NCI-H526 (cell line): ENCODE results near the gene GPATCH2L.
A peak's percentile ranks its signal among the peaks of the same experiment; 100 is the strongest.

ENCODE experiments used
- DNase-seq, 2 experiments: peaks; one replicate each; lab custom pipeline; 2025; lab: John Stamatoyannopoulos, UW

GPATCH2L gene

DNA sequence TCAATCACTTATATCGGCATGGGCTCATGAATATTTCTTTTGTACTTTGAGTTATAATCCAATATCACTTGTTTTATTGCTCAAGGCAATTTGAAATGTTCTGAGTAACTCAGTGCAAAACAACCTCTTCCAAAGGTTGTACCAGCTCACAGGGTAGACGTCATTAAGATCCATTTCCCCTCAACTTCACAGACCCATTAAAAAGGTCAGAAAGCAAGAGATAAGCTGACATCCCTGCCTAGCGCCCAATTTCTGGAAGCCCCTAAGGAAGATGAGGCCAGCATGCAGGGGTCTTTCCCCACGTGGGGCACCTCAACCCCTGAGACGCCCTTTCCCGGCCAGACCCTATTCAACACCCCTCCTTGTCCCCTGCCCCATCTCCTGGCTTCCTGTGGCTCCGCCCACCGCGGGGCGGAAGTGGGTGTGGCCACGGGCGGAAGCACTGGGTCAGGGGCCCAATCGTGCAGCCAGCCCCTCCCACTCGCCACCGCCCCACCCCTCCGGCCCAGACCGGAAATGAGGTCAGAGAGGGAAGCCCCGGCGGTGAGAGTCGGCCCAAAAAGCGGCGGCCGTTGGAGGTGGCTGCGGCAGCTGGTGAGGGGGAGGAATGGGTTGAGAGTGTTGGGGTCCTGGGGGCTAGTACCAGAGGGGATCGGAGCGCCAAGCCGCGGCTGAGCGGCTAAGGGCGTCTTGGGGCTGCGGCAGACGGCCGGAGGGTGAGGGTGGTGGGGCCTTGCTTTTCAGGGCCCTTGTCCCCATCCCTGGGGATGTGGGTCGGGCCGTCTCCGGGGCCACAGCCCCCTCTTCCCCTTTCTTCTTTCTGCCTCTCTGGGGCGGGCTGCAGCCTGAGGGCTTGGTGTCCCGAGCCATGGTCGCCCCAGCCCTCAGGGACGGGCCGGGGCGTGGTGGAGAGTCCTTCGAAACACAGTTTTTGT lies at the start of gene GPATCH2L:
Gene GPATCH2L, plus strand, starts transcription at position 525 of the 935 bp plus-strand sequence. CDS start 2,442 bp downstream, outside the sequence.
- DNase-seq = peak; percentile 84 to 96

DNA sequence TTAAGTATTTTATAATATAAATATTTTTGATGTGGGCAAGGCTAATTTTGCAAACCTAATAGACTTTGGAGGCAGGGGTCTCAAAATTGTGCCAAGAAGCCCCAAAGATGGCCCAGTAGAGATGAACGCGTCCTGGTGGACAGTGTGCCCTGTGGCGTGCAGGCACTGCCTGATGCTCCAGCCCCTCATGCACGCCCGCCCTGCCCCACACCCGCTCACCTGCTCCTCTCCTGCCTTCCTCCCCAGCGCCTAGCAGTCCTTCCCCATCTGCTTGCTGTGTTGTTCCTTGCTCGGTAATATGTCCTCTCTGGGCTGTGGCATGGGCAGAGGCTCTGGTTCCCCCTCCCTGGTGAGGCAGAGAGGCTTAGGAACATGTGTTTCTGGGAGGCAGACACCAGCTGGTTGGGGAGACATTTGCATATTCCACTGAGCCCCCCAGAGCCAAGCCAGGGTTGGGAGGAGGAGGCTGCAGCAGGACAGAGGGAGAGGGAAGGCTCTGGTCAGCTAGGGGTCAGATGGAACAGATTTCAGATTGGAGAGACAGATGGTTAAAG lies 46.8 kb upstream of the GPATCH2L start:
- no peak for DNase-seq

DNA sequence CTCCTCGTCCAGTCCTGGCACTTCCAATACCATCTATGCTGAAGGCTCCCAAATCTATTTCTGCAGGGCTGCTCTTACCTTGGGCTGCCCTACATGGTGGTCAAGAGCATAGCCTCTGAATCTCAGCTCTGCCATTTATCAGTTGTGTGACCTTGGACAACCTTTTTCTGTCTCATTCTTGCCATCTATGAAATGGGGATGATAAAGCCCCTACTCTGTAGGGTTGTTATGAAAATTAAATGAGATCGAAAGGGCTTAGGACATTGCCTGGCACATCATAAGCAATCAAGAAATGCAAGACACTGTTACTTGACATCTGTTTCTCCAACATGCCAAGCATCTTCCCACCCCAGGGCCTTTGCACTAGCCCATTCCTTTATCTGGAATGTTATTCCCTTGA lies 45.5 kb upstream of the GPATCH2L start:
- no peak for DNase-seq

DNA sequence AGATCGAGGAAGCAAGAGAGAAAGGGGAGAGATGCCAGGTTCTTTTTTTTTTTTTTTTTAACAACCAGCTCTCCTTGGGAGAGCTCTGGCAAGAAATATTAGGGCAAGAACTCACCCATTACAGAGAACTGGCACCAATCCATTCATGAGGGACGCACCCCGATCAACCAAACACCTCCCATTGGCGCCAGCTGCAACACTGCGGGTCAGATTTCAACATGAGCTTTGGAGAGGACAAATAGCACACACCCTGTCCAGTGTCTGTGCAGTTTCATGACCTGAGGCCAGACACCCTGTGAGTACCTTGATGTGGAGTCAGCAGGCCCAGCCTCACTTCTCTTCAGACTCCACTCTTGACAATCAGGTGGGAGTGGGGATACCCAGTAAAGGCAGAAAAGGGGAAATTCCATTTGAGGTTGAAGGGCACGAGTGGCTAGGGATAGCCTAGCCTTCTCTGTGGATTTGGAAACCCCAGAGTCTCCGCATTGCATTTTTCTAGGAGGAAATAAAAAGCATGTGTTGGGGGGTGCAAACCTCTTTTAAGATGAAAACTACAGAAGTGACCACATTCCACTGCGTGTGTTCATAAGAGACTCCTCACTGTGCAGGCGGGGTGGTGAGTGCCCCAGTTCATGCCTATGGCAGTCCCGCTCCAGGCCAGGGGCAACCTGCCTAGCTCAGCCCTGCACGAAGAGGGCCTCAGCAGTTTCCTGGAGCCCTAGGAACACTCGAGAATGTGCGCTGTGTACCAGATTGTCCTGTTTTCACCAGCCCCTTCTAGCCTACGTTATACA lies 42.4 kb upstream of the GPATCH2L start:
- no peak for DNase-seq

DNA sequence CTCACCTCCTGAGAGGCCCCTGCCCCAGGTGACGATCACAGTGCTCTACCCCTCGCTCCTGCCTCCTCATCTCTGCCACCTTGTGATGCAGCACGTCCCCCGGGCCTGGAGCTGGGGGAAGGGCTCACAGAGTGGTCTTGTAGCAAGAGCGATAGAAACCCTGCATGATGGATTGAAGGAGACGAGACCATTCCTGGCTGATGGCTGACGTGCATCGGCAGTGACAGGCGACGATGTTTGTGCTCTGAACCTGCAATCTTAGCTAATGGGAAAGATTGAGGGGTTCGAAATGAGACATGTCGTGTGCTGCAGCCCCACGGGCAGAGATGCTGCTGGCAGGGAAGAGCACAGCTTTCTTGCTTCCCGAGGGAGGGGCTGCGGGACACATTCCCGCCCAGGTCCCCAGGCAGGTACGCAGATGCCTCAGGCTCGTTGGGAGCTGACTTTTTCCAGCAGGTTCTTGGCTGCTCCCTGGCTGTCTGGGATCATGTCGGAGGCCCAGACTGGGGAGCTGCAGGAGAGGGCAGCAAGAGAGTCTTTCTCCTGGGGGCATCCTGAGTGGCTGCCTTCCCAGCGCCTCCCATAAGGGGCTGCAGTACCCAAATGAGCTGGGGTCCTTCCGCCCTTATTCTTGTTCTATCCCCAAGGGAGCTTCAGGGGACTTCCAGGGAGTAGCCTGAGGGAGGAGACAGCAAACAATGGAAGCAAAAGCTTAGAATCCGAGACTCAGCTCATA lies 38.7 kb upstream of the GPATCH2L start:
- DNase-seq = peak in 1 of 2 experiments; percentile 3

DNA sequence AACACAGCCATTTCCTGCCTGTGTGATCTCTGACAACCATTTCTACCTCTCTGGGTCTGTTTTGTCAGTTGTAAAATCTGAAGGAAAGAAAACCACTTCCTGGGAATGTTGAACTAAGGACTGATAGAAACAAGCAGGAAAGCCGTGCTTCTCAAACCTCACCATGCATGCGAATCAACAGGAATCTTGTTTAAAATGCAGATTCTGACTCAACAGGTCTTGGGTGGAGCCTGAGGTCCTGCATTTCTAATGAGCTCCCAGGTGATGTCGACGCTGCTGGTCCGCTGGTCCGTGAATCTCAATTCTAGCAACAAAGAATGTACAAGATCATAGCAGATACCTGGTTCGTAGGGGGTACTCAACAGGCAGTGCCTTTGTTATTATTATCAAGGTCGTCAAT lies 38.0 kb upstream of the GPATCH2L start:
- no peak for DNase-seq

DNA sequence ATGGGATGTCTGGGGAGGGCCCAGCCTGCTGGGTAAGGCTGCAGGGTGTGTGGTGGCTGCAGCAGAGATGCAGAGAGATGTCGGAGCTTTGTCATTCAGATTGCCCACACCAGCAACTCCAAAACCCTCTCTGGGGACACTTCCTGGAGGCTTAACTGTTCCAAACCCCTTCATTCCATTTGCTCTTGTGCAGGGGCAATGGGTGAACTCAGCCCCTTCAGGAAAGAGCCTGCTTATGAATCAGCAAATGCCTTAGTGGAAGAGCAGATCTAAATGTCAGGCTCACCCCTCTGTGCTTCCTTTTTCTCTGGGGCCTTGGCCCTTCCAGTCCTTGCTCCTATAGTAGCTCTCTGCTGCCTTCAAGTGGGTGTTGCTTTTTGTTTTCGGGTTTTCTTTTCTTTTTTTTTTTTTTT lies 36.7 kb upstream of the GPATCH2L start:
- DNase-seq = no peak

DNA sequence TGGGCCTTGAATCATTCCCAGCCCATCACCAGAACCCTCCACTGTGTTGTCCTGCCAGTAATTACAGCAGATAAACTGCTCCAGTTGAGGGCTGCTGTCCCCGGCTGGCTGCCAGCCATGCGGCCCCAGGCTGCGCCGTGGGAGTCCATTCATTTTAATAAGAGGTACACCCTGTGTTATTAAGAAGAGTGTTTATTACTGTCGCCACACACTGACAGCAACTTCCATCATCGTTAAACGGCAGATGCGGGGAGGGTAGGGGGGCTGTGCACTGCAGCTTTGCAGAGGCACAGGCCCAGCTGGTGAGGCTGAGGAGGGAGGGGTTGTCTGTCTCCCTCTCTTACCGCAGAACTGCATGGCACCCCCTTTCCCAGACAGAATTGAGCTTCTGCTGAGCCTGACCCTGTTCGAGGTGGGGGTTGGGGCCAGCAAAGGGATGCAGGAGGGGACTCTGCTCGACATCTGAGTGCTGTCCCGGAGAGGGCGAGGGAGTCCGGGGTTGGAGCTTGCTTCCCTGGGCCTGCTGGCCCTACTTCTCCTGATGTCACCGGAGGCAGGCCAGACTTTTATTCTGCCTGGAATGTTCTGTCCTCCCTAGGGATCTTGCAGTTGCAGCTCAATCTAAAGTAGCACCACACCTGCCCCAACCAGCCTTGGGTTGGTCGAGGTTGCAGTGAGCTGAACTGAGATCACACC lies 33.8 kb upstream of the GPATCH2L start:
- no peak for DNase-seq

DNA sequence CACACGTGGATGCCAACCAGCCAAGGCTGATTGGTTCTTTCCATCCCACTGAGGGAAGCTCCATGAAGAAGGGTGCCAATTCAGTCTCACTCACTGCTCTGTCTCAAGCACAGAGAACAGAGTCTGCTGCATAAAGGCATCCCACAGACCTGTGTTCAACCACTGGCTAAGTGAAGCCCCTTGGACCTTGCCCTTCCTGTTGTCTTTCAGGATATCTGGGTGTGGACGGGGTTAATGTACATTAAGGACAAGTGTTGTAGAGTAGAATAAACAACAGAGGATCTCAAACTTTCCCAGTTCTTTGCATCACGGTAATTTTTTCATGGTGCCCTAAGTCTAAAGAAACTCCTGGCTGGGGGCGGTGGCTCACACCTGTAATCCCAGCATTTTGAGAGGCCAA lies 33.1 kb upstream of the GPATCH2L start:
- no peak for DNase-seq

DNA sequence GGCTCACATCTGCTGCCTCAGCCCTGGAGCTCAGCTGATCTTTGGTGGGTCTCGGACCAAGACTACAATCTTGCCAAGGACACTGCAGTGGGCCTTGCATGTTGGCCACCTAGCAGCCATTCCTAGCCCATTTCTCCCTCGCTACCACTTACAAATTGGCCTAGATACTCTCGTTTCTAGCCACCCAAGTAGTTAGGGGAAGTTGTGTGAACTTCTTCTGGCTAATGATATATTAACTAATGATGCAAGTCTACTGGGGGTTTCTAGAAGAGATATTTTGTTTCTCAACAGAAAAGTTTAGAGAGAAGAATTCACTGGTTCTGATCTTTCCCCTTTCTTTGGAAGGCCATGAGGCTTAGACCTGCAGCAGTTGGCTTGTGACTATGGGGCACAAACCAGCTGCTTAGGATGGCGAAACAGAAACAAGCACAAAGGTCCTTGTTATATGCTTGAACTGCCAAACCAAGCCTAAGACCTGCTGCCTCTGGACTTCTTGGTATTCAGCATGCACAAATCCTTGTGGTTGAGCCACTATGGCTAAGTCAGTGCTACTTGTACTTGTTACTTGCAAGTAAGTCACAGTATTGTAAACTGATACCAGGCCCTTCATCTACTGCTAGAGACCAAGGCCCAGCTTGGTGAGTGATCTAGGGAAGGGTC lies 30.5 kb upstream of the GPATCH2L start:
- DNase-seq = no peak

DNA sequence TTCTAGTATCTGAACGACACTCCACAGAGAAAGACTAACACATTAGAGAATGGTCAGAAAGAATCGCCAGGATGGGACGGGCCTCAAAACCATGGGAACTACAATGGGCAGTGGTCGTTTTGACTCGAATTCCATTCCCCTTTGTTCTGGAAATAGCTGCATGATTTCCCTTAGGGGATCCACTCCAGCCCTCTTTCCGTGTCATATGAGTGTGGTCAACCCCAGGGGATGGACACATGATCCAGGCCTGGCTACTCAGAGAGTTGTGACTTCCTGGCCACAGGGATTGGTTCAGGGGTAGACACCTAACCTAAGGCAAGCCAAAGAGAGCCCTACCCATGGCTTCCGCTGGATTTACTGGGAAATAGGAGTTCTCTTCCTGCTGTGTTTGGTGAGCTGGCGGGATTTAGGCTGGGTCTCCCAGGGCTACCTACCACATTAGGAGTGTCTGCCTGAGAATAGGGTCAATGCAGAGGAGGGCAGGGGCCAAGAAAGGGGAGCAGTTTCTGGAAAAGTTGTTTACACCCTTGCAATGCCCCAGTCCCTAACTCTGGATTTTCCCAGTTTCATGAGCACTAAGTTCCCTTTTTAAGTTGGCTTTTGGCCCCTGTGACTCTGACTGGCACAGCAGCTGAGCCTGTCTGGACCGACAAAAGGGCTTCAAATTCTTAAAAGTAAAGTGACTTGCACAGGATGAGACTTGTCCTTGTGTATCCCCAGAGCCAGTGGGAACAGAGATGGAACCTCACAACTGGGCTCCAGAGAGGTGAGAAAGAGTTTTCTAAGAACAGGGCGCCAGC lies 28.1 kb upstream of the GPATCH2L start:
- no peak for DNase-seq

DNA sequence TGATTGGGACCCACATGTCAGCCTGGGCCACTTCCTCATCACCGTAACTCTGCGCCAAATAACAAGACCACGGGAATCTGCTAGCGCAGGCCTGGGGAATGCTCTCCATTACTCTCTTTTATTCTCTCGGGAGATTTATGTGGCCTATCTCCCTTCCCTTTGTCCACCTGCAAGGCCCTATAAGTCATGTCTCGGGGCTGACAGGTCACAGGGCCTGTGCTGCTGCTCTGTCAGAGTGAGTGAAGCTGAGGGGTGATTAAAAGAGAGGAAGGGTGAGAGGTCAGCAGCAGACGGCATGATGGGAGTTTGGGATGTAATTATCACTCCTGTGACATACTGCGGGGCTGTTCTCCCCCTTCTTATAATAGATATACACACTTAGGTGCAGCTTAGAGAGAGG lies 26.2 kb upstream of the GPATCH2L start:
- DNase-seq = no peak

DNA sequence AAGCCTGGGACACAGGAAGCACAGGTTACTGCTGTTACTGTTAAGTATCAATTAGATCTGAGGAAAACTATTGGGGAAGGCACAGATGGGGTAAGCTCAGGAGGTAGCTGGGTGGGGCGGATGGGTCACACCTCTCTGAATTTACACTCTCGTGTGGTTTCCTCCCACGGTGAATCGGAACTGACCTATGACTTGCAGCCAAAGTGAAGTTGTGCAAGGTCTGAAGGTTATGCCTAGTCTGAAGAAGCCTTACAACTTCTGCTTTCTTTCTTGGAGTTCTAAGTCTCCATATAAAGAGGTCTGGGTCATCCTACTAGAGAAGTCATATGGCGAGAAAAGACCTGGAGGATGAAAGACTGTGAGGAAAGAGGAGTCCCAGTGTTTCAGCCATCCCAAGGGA lies 25.6 kb upstream of the GPATCH2L start:
- DNase-seq = no peak

DNA sequence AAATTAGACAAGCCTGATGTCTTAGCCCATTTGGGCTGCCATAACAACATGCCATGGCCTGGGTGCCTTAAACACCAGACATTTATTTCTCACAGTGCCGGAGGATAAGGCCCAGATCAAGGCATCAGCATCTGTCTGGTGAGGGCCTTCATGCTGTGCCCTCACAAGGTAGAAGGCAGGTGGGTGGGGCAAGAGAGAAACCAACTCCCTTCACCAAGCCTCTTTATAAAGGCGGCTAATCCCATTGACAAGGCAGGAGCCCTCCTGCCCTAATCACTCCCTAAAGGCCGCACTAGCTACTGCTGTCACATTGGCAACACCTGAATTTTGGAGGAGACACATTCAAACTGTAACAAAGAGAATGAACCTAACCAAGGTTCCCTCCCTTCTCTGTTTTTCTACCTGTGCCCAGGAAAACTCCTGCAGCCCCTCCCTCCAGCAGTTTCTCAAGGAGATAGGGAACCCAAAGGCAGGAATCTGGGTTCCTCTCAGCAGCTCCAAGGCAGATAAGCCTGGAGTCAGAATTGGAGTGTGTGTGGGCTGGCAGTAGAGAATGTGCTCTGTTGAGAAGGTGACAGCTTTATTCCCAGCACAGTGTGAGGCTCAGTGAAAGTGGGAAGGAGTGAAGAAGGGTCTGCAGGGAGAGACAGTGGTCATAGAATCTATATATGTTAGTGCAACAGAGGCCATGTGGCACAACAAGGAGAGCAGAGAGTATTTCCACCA lies 21.7 kb upstream of the GPATCH2L start:
- DNase-seq = no peak

DNA sequence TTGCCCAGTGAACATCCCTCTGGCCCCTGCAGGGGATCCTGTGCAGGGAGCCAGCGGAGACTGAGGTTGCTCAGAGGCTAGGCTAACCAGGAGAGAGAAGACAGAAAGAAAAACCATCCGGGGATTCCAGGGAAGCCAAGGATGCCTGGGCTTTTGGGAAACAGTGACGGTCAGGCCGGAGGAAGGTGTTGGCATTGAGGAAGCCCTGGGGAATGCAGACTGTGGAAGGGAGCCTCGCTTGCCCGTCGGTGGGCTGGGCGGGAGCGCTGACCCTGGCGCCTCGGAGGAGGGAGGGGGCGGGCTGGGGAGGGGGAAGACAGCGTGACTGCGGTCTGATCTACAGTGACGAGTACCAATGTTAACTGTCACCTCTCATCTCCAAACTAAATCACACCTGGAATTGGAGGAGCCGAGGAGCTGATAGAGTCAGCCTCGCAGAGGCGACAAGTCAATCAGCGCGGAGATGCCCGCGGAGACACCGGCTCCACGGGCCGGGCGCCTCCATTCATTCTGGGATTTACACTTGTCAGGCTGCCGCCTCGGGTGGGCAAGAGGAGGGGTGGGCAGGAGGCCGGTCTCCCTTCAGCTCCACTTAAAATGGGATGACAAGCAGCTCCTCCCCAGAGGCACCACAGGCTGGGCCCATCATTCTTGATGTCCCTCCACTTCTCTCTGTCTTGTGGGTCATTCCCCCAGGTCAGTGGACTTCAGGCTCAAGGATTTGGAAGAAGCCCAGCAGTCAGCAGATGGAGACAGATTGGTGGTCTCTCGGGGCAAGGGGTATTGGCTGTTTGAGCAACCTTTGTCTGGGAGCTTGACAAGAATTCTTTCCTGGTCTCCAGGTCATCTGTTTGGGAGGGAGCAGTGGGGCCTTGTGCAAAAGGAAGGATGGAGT lies 20.4 kb upstream of the GPATCH2L start:
- DNase-seq = no peak

DNA sequence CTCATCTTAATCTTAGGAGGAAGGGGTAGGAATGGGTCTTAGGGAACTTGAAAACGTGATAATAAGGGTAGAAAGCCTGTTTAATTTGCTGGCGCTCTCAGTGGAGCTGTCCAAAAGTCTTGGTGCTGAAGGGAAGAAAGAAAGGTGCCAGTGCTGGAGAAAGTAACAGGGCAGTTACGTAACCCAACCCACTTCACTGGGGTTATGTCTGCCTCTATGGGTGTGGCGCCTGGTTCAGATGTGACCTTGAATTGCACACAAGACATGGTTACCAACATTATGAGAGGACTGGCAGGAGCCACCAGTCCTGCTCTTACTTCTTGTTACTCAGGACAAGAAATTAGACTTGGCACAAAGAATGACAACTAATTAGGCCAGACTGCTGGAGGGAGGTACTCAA lies 18.6 kb upstream of the GPATCH2L start:
- DNase-seq = no peak

DNA sequence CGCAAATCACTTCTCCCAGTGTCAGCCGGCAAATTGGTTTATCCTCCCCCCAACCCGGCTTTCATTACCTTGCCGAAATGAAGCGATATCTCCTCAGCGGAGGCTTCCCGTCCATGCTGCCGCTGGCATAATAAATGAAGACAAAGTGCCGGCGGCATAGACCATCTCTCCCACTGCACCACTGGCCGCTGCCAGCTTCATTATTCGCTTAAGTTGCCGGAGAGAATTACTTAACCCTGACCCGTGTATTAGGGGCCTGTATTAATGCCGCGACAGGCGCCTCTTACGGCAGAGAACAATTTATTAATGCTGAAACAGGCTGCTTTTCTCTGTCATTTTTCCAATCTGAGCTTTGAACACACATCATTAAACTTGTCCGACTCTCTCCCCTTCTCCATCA lies 17.5 kb upstream of the GPATCH2L start:
- DNase-seq = no peak

DNA sequence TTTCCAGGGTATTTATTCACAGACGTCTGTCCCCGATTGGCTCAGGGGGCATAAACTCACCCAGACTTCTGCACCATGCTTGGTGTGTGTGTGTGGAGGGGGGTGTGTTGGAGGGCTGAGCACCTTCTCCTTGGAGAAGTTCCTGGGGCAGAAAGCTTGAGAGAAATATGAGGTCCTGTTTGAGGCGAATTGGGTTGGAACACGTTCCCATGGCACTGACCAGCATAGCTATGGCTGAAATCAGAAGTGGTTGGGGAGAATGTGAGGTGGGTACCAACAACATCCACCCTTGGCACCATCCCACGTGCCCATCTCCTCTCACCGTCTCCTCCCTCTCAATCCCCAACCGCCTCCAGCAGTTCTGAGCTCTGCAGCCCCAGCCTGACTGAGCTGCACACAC lies 16.0 kb upstream of the GPATCH2L start:
- no peak for DNase-seq
